Transverse colon (tissue), 4 donors: ENCODE results near the gene APBA1. TPM values are rescaled to one million over a fixed set of nuclear protein-coding genes. Genes with fewer than 3 reads are reported as not detected.

Source experiments
- DNase-seq: peaks from one replicate; pipeline ENCODE4 v3.0.0-alpha.2; 2019
- H3K27ac ChIP-seq, 4 donors: fragments of 200-600 bp; sonication (generic); 2 replicates each; pipeline ENCODE4 v1.5.1; 2016 to 2018; ENCODE audit warnings: inconsistent platforms in 4 of 4
- H3K27me3 ChIP-seq: fragments of 200-600 bp; sonication (generic); 2 replicates; pipeline ENCODE4 v1.5.1; 2017; ENCODE audit warnings: inconsistent platforms
- H3K36me3 ChIP-seq, 4 donors: fragments of 200-600 bp; sonication (generic); 2 replicates each; pipeline ENCODE4 v1.5.1; 2017 to 2019; ENCODE audit warnings: inconsistent platforms in 4 of 4
- H3K4me1 ChIP-seq, 4 donors: fragments of 200-600 bp; sonication (generic); 2 replicates each; pipeline ENCODE4 v1.5.1; 2017 to 2020; ENCODE audit warnings: inconsistent platforms in 4 of 4
- H3K4me3 ChIP-seq, 4 donors: fragments of 200-600 bp; sonication (generic); 1 replicate in 1 of 4; 2 replicates in 3 of 4; pipeline versions ENCODE4 v1.5.1 to v1.6.1; 2017 to 2019; ENCODE audit warnings: inconsistent platforms in 4 of 4
- H3K9me3 ChIP-seq, 2 donors: fragments of 200-600 bp; sonication (generic); 2 replicates each; pipeline ENCODE4 v1.5.1; 2017 to 2019; ENCODE audit warnings: inconsistent platforms in 2 of 2
- EP300 ChIP-seq: sonication (generic); formaldehyde crosslinking; IDR thresholded peaks from one replicate; pipeline ENCODE4 v1.6.1; 2017; ENCODE audit warnings: antibody characterized with exemption, low read depth
- POLR2A ChIP-seq: fragments of 450-650 bp; IDR thresholded peaks from one replicate; pipeline ENCODE4 v1.6.1; 2016; ENCODE audit warnings: antibody characterized with exemption, mild to moderate bottlenecking, moderate library complexity
- POLR2AphosphoS5 ChIP-seq, 3 donors: sonication (generic); formaldehyde crosslinking; IDR thresholded peaks; one replicate each; pipeline ENCODE4 v1.6.1; 2016; ENCODE audit warnings: antibody characterized with exemption in 3 of 3
- WGBS, 2 donors: methylation state at CpG; one replicate each; pipeline ENCODE4 v1.1.5; 2018; ENCODE audit warnings: low coverage in 1 of 2; 5-methylcytosine and 5-hydroxymethylcytosine counted together
- in situ Hi-C, 4 donors: fragments of 200-750 bp; cut with MboI; loops; one replicate each; pipeline versions ENCODE4 v1.15.0 to v1.15.1; 2017; ENCODE audit warnings: low sequenced_read_pairs in 3 of 4, low pct_ligation_motif_present in 1 of 4, low pct_unique_long_range_greater_than_20kb in 1 of 4
- intact Hi-C: fragments of 100-400 bp; cut with DNase I; formaldehyde crosslinking; loops from one replicate; pipeline ENCODE4 v1.15.1; 2023; ENCODE audit warnings: low total_unique reads
- total RNA-seq, 4 donors: library from RNA; depleted of rRNA; stranded (reverse); fragments of >200 nt; gene quantifications; one replicate each; pipeline ENCODE4 v1.1.0, GENCODE V29; 2016
- TF ChIP-seq, protein P1 (sequence below), 5 experiments: fragments of 200-600 bp in 3 of 5; fragments of 450-650 bp in 2 of 5; sonication (generic) in 3 of 5; IDR thresholded peaks; 1 replicate in 2 of 5; 2 replicates in 3 of 5; pipeline ENCODE4 v1.5.1; 2016 to 2017; ENCODE audit warnings: antibody characterized with exemption in 5 of 5, inconsistent platforms in 3 of 5, mild to moderate bottlenecking in 2 of 5, moderate library complexity in 1 of 5

The APBA1 gene
- total RNA-seq, 4 donors from 2014 or later = 7.6 to 11.6 (median 10.2) TPM

DNA sequence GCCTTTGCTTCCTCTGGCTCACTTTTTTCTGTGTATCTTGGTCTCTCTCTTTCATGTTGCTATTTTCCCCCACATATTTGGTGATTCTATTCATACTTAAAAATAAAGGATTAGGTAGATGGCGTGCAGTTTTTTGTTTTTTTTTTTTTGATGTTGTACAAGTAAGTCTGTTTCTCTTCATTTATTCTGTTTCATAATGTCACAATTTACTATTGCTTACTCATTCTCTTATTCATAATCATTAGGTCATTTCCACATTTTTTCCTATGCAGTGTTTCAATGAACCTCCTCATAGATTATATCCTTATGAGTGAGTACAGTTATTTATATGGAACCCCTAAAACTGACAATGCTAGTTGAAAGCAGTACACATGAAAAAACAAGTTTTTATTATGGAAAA is 136.3 kb downstream of the APBA1 start:
- Histone ChIP-seq H3K36me3 (no peaks in the 10 kb centered on the region), H3K27me3 (no peaks in the 10 kb centered on the region), H3K27ac (no peak overlapping the region), H3K4me3 (no peak overlapping the region), H3K4me1 (no peaks in the 10 kb centered on the region), H3K9me3 (no peaks in the 10 kb centered on the region)
- WGBS, 2 donors = 85 to 86% methylated on average over 1 of the region's 1 CpG
- TF ChIP-seq, protein P1, sequence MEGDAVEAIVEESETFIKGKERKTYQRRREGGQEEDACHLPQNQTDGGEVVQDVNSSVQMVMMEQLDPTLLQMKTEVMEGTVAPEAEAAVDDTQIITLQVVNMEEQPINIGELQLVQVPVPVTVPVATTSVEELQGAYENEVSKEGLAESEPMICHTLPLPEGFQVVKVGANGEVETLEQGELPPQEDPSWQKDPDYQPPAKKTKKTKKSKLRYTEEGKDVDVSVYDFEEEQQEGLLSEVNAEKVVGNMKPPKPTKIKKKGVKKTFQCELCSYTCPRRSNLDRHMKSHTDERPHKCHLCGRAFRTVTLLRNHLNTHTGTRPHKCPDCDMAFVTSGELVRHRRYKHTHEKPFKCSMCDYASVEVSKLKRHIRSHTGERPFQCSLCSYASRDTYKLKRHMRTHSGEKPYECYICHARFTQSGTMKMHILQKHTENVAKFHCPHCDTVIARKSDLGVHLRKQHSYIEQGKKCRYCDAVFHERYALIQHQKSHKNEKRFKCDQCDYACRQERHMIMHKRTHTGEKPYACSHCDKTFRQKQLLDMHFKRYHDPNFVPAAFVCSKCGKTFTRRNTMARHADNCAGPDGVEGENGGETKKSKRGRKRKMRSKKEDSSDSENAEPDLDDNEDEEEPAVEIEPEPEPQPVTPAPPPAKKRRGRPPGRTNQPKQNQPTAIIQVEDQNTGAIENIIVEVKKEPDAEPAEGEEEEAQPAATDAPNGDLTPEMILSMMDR (IDR thresholded peaks at IDR 0.05) = no peak
- TF ChIP-seq POLR2A (no peak), EP300 (no peak), POLR2AphosphoS5 (IDR thresholded peaks at IDR 0.05) (no peak)
- intact Hi-C loops = no loop called here
- in situ Hi-C loops = no loop called here
- no peak for DNase-seq

DNA sequence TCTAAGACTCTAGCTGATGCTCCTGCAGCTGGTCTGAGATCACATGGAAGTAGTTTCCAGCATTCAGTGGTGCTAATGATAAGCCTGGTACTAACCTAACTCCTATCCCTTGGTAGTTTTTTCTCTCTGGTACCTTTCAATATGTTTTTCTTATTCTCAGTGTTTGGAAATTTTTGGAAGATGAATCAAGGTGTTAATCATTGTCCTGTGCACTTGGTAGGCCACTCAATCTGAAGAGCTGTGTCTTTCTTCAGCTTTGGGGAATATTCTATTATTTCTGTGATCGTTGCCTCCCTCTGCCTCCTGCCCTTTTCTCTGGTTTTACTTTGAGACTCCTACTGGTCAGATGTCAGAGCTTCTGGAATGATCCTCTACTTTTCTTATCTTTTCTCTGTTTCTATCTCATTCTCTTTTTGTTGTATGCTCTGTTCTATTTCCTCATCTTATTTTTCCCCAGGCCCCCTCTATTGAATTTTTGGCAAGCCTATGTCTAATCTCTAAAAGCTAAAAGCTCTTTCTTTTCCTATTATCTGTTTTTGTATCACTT is 136.8 kb downstream of the APBA1 start:
- 73 to 75% methylated on average over 1 of the region's 1 CpG for WGBS, 2 donors
- in situ Hi-C loops (no loop called here), intact Hi-C loops (no loop called here)
- DNase-seq = no peak
- H3K36me3 ChIP-seq = no peaks in the 10 kb centered on the region
- H3K4me1 ChIP-seq = no peaks in the 10 kb centered on the region
- no peak for TF ChIP-seq POLR2A
- no peak for TF ChIP-seq EP300
- TF ChIP-seq POLR2AphosphoS5 (IDR thresholded peaks at IDR 0.05) = no peak
- TF ChIP-seq, protein P1 (IDR thresholded peaks at IDR 0.05) = no peak
- no peaks in the 10 kb centered on the region for H3K9me3 ChIP-seq
- no peak overlapping the region for H3K27ac ChIP-seq
- no peaks in the 10 kb centered on the region for H3K27me3 ChIP-seq
- H3K4me3 ChIP-seq = no peak overlapping the region

DNA sequence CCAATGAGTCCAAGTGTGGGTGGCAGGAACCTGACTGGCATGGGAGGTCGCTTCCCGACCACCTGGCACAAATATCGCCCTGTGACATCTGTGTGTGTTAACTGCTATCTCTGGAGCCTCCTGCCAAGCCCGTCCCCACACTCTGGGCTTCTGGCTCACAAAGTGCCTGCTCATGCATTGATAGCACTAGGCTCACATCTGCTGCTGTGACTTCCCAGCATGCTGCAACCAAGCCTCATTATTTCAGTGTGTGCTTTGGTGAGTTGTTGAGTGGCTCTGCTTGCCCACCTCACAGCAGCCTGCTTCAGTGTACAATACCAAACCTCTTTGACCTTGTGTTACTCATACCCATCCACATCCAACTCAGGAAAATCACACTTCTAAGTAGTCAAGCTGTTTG is 139.8 kb downstream of the APBA1 start:
- Histone ChIP-seq H3K9me3 (no peaks in the 10 kb centered on the region), H3K27me3 (no peaks in the 10 kb centered on the region), H3K4me3 (no peak overlapping the region), H3K36me3 (no peaks in the 10 kb centered on the region), H3K4me1 (no peaks in the 10 kb centered on the region), H3K27ac (no peak overlapping the region)
- intact Hi-C loops (no loop called here), in situ Hi-C loops (no loop called here)
- TF ChIP-seq POLR2AphosphoS5 (IDR thresholded peaks at IDR 0.05) = no peak
- no peak for TF ChIP-seq POLR2A
- TF ChIP-seq, protein P1 (IDR thresholded peaks at IDR 0.05) = no peak
- no peak for TF ChIP-seq EP300
- 72% methylated on average over 4 of the region's 4 CpGs; no CpG with 5 or more reads in 1 of the 2 donors for WGBS, 2 donors
- DNase-seq = no peak

DNA sequence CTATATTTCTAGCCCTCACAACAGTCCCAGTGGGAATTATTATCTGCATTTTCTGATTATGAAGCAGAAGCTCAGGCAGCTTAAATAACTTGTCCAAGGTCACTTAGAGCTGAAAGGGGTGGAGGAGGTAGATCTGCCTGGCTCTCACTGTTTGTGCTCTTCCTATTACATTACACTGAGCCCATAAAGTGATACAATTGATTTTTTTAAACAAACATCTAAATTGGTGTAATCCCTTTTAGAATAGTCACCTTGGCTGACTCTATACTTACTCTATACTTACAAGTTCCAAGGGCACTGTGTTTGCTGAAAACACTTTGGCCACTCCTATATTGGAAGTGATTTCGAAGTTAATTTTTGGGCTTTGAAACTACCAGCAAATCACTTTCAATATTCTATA is 144.7 kb downstream of the APBA1 start:
- Histone ChIP-seq H3K4me1 (no peaks in the 10 kb centered on the region), H3K36me3 (no peaks in the 10 kb centered on the region), H3K9me3 (peaks cover 0 to 3% of the 10 kb centered on the region in 2 donors), H3K27ac (no peak overlapping the region), H3K27me3 (no peaks in the 10 kb centered on the region), H3K4me3 (no peak overlapping the region)
- 55% methylated on average over 1 of the region's 1 CpG; no CpG with 5 or more reads in 1 of the 2 donors for WGBS, 2 donors
- intact Hi-C loops = no loop called here
- TF ChIP-seq EP300 (no peak), POLR2AphosphoS5 (IDR thresholded peaks at IDR 0.05) (no peak), POLR2A (no peak)
- TF ChIP-seq, protein P1 (IDR thresholded peaks at IDR 0.05) = no peak
- DNase-seq = no peak
- in situ Hi-C loops = no loop called here
